T-helper 22 cell (primary cell): Measurements from ENCODE around the gene ZNF598.
"Not testable (repeated sequence)": the region's sequence is repeated elsewhere in the genome, so short reads cannot be mapped to it uniquely, and the experiment has no call there.

Experiments used
- DNase-seq: peaks from one replicate; pipeline ENCODE4 v3.0.0-alpha.2; 2020; ENCODE audit warnings: low read depth

The ZNF598 gene

GRCh38 chr16:2040041-2040786, 30.6 kb upstream of the ZNF598 start:
- DNase-seq: no peak

GRCh38 chr16:2039274-2040031, 29.8 kb upstream of the ZNF598 start:
- no peak for DNase-seq

GRCh38 chr16:2038382-2039231, 29.0 kb upstream of the ZNF598 start:
- DNase-seq: no peak

GRCh38 chr16:2037647-2038381, 28.2 kb upstream of the ZNF598 start:
- DNase-seq: no peak

- no peak for DNase-seq
Observed at GRCh38 chr16:2037115-2037514, 27.5 kb upstream of the ZNF598 start.

DNA sequence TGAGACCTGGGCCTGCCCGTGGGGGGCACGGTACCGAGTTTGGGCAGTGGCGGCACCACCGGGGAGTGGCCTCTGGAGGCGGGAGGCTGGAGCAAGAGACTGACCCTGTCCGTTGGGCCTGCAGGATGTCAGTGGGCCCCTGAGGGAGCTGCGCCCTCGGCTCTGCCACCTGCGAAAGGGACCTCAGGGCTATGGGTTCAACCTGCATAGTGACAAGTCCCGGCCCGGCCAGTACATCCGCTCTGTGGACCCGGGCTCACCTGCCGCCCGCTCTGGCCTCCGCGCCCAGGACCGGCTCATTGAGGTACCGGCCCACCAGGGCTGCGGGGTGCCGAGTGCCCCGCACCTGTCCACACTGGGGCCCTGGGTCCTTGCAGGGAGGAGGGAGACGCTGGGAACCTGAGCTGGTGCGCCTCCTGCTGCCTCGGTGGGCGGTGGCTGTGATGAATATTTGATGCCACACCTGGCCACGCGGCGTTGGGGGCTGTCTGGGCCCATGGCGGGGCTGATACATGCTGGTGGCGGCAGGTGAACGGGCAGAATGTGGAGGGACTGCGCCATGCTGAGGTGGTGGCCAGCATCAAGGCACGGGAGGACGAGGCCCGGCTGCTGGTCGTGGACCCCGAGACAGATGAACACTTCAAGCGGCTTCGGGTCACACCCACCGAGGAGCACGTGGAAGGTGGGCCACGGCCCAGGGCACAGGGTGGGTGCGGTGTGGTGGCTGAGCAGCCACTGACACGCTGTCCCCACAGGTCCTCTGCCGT, 26.8 kb upstream of the ZNF598 start:
- no peak for DNase-seq

GRCh38 chr16:2035431-2036199, 26.0 kb upstream of the ZNF598 start:
- DNase-seq: no peak

DNA sequence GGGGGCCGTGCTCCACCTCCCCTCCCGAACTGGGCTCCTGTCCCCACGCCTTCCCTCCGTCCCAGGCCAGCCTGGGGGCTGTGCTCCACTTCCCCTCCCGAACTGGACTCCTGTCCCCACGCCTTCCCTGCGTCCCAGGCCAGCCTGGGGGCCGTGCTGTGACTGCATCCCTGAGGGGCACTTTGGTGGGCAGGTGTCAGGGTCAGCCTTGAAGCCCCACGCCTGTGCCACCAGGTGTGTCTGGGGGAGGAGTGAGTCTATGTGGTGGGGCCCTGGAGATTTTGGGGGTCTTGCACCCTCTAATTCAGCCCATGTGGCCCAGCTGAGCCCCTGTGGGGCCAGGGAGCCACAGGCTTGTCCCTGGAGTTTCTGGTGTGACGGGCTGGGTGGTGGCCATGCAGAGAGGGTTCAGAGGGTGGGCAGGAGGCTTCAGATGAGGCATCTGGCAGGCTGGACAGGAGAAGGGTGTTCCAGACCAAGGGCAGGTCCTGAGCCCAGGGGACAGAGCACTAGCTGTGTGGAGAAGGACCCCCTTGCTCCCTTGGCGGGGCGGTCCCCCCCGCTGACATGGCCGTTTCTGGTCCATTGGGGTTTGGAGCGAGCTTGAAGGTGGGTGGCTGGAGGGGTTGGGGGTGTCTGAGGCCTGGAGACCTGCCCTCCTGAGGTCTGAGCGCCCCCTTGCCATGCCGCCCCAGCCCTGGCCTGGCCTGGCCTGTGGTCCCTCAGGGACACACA, 25.2 kb upstream of the ZNF598 start:
- no peak for DNase-seq

DNA sequence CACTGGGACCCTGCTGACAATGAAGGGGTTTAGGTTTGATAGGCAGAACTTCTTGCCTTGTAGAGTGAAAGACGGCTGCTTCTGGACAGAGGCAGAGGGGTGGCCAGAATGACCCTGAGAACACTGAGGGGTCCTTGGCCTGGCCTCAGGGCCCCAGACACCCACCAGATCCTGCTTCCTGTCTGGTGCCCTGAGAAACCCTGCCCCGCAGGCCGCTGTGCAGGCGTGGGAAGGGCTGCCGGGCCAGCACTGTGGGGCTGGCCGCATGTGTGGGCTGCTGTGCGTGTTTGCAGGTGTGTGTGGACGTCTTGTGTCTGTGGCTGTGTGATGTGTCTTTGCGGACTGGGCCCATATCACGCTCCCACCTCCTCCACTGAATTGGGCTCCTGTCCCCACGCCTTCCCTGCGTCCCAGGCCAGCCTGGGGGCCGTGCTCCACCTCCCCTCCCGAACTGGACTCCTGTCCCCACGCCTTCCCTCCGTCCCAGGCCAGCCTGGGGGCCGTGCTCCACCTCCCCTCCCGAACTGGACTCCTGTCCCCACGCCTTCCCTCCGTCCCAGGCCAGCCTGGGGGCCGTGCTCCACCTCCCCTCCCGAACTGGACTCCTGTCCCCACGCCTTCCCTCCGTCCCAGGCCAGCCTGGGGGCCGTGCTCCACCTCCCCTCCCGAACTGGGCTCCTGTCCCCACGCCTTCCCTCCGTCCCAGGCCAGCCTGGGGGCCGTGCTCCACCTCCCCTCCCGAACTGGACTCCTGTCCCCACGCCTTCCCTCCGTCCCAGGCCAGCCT, 24.5 kb upstream of the ZNF598 start:
- DNase-seq: not testable (repeated sequence)

DNA sequence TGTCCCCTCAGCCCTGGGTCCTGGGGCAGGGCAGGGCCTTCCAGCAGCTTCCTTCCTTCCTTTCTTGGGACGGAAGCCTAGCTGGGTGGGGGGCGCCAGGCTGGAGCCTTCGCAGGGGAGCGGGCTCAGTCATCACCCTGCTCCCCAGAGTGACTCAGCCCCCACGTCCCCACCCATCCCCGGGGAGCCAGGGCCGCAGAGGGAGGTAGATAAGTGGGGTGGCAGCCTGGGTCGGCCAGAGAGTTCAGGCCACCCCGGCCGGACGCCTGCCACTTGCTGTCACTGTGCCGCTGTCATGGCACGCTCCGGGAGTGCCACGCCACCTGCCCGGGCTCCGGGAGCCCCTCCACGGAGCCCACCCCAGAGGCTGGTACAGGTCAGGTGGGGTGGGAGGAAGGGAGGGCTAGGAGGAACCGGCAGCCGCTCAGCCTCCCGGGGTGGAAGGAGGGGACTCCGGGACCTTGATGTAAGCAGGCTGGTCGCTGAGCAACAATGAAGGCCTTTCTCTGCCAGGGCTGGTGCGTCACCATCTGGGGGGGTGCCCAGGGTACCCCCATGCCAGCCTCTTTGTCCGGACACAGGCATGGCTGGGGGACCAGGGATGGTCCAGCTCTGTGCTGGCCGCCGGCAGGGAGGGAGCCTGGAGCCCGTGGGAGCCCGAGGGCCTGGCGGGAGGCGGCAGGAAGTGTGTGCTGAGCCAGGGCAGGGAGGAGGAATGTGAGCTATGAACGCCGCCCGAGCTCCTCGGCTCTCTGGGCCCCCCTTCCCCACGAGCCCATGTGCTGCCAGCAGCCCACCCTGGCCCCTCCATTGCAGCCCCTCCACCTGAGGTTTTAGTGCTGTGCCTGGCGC, 23.7 kb upstream of the ZNF598 start:
- DNase-seq: no peak

DNA sequence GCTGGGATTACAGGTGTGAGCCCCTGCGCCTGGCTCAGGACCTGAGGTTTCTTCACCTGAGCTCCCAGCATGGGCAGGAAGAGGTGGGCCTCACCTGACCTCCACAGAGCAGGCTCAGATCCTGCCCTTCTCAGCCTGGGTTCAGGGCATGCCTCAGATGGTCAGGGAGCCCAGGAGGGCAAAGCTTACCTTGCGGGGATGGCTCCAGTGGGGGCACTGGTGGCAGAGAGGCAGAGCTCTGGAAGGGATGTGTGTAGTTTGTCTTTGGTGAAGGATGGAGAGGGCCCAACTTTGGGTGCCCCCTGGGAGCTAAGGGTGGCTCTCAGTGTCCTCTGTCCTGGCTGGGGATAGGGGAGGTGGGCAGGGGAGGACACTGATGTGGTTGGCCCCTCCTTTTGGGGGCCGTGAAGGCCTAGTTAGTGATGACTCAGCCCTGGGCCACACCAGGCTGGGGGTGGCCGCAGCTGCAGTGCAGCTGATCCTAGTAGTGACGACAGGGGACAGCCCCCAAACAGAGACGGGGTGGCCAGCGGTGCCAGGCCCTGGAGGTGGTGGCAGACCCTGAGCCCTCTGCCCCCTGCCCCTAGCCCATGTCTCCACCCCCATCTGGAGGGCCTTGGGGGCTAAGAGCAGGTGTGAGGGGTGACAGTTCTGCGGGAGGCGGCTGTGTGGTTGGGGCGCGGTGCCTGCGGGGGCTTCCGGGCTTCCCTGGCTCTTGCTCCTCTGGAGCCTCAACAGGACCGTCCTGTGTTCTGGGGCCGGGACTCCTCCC, 22.9 kb upstream of the ZNF598 start:
- no peak for DNase-seq

- no peak for DNase-seq
Observed at GRCh38 chr16:2031081-2031577, 21.5 kb upstream of the ZNF598 start.

- no peak for DNase-seq
Observed at GRCh38 chr16:2030036-2030435, 20.4 kb upstream of the ZNF598 start.

DNA sequence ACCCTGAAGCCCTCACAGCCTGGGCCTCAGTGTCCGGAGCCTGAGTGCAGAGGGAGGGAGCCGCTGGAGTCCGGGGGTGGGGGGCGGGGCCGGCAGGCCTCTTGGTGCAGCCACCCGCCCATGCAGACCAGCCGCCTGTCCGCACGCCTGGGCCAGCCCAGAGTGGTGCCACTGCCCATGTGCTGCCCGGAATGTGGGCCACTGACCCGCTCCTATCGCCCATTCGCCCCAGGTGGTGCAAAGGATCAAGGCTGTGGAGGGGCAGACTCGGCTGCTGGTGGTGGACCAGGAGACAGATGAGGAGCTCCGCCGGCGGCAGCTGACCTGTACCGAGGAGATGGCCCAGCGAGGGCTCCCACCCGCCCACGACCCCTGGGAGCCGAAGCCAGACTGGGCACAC, 19.7 kb upstream of the ZNF598 start:
- no peak for DNase-seq

DNA sequence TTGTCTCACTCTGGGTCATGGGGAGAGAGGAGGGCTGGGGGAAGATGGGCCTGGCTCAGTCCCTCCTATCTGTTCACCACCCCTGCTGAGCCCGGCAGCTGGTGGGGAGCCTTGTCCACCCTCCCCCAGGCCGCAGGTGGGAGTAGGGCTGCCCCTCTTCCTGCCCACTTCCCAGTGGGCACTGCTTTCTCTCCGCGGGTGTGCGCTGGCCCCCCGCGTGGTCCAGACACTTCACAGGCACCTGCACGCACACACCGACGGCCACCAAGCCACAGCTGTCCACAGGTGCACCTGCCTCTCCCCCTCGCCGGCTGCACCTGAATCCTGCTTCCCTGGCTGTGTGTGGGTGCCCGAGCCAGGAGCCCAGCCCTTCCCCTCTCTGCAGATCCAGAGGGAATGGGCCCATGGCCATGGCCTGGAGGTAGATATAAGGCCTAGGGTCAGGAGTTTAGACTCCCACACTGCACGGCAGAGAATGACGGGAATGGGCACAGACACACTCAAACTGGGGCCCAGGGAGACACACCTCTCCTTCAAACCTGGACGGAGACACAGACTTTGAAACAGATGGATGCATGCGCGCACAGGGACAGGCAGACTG, 19.1 kb upstream of the ZNF598 start:
- no peak for DNase-seq

- no peak for DNase-seq
Observed at GRCh38 chr16:2028146-2028545, 18.5 kb upstream of the ZNF598 start.
